ENCODE measurements around the gene TUBB4A.

Gene TUBB4A

GRCh38 chr19:6478815-6479214, 23.3 kb downstream of the TUBB4A start:
- H2AFZ ChIP-seq (ENCODE audit: low read length, unreplicated experiment): no peak overlapping the region
- H3K4me3 ChIP-seq (ENCODE audit: low read depth, low read length): no peak overlapping the region
- H3K79me2 ChIP-seq (ENCODE audit: control insufficient read depth, insufficient read depth, low read length, unreplicated experiment): no peaks in the 10 kb centered on the region
- no peaks in the 10 kb centered on the region for H3K4me1 ChIP-seq (ENCODE audit: control insufficient read depth, insufficient read depth, low read length, unreplicated experiment)
- peaks cover 19% of the 10 kb centered on the region; the same call in 1 of the 2 replicates for H3K27me3 ChIP-seq (ENCODE audit: insufficient read depth, low read length)
- H3K36me3 ChIP-seq (ENCODE audit: insufficient read depth, low read length): no peaks in the 10 kb centered on the region
- H3K27ac ChIP-seq (ENCODE audit: low read depth, low read length): no peak overlapping the region

- H3K4me1 ChIP-seq (ENCODE audit: control insufficient read depth, insufficient read depth, low read length, unreplicated experiment): no peaks in the 10 kb centered on the region
- H2AFZ ChIP-seq (ENCODE audit: low read length, unreplicated experiment): no peak overlapping the region
- no peaks in the 10 kb centered on the region for H3K79me2 ChIP-seq (ENCODE audit: control insufficient read depth, insufficient read depth, low read length, unreplicated experiment)
- H3K36me3 ChIP-seq (ENCODE audit: insufficient read depth, low read length): no peaks in the 10 kb centered on the region
- peaks cover 19% of the 10 kb centered on the region; the same call in 1 of the 2 replicates for H3K27me3 ChIP-seq (ENCODE audit: insufficient read depth, low read length)
- 0 out of 2 replicates have a peak overlapping the region, but pooled peaks have one; percentile 16 for H3K4me3 ChIP-seq (ENCODE audit: low read depth, low read length)
- no peak overlapping the region for H3K27ac ChIP-seq (ENCODE audit: low read depth, low read length)
These were observed 25.1 kb downstream of the TUBB4A start for GRCh38 chr19:6476896-6477431.

DNA sequence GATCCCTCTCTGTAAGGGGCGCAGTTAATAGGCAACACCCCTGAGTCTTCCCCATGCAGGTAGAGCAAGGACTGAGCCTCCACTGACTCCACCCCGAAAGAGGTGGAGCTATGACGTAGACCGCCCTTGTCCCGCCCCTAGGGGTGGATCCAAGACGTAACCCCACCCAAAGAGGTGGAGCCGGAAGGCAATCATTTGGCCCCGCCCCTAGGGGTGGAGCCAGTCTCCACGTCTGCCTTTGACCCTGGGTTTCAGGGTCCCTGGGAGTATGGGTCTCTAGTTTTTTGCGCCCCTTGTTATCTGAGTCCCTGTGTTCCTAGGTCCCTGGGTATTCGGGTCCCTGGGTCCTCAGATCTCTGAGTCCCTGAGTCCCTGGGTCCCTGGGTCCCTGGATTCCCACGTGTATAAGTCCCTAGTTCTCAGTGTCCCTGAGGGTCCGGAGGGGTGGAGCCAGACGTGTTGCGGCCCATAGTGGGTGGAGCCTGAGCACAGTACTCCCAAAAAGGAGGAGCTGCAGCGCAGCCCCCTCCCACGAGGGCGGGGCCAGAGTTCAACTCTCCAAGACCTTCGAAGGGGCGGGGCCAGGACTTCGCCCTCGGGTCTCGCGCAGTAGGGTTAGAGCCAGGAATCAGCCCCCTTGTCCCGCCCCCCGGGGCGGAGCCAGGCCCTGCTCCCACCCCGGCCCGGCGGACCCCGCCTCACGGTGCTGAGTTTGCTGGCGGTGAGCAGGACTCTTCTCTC, 25.8 kb downstream of the TUBB4A start:
- Histone ChIP-seq H3K27ac (ENCODE audit: low read depth, low read length) (no peak overlapping the region), H2AFZ (ENCODE audit: low read length, unreplicated experiment) (no peak overlapping the region), H3K4me3 (ENCODE audit: low read depth, low read length) (0 out of 2 replicates have a peak overlapping the region, but pooled peaks have one; percentile 16), H3K27me3 (ENCODE audit: insufficient read depth, low read length) (peaks cover 19% of the 10 kb centered on the region; the same call in 1 of the 2 replicates), H3K36me3 (ENCODE audit: insufficient read depth, low read length) (no peaks in the 10 kb centered on the region), H3K79me2 (ENCODE audit: control insufficient read depth, insufficient read depth, low read length, unreplicated experiment) (no peaks in the 10 kb centered on the region), H3K4me1 (ENCODE audit: control insufficient read depth, insufficient read depth, low read length, unreplicated experiment) (no peaks in the 10 kb centered on the region)

DNA sequence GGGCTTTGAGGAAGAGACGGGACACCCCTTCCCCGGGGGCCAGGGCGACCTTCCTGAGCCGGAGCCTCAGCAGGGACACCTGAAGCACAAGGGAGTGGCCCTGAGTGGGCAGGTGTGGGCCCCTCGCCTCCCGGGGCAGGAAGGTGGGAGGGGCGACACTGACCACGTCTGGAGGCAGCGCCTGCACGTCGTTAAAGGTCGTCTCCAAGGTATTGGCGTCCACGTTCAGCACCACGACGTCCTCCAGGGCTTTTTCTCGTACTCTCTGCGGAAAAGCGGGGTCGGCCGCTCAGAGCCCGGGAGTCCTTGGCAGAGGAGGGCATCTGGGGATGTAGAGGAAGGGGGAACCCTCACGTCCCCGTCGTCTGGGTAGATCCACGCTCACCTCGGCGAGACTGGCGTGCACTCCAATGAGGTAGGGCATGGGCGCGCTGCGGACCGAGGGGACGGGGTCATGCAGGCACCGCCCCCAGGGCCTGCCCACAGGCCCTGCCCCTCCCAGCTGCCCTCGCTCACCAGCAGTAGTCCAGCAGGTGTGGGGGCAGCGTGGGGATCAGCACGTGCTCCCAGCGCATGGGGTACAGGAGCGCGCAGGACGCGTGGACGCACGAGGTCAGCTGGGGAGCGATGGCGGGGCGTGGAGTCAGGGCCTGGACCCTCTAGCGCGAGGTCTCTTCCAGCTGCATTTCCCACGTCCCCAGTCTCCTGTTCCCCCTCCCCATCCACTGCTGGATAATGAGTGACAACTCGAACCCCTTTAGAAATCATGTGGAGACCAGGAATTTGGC, 26.6 kb downstream of the TUBB4A start:
- Histone ChIP-seq H3K4me1 (ENCODE audit: control insufficient read depth, insufficient read depth, low read length, unreplicated experiment) (no peaks in the 10 kb centered on the region), H3K4me3 (ENCODE audit: low read depth, low read length) (no peak overlapping the region), H3K27me3 (ENCODE audit: insufficient read depth, low read length) (peaks cover 19% of the 10 kb centered on the region; the same call in 1 of the 2 replicates), H3K36me3 (ENCODE audit: insufficient read depth, low read length) (no peaks in the 10 kb centered on the region), H3K27ac (ENCODE audit: low read depth, low read length) (no peak overlapping the region), H3K79me2 (ENCODE audit: control insufficient read depth, insufficient read depth, low read length, unreplicated experiment) (no peaks in the 10 kb centered on the region), H2AFZ (ENCODE audit: low read length, unreplicated experiment) (no peak overlapping the region)

GRCh38 chr19:6473647-6474046, 28.5 kb downstream of the TUBB4A start:
- no peaks in the 10 kb centered on the region for H3K36me3 ChIP-seq (ENCODE audit: insufficient read depth, low read length)

DNA sequence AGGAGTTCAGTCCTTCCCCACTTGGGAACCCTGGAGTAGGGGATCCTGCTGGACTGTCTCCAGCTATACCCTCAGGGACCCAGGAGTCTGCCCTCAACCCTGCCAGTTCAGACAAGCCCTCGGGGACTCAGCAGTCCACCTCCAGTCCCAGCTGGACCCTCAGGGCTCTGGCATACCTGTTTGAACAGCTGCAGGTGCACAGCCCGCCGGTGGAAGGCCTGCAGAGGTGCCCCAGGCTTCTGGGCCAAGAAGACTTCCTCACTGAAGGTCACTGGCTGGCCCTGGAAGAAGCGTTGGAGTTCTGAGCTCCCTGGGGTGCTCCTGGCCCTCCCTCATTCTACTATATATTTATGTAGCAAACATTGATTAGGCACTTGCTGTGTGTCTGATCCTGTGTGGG, 29.4 kb downstream of the TUBB4A start:
- Histone ChIP-seq H3K4me1 (ENCODE audit: control insufficient read depth, insufficient read depth, low read length, unreplicated experiment) (no peaks in the 10 kb centered on the region), H3K4me3 (ENCODE audit: low read depth, low read length) (no peak overlapping the region), H3K79me2 (ENCODE audit: control insufficient read depth, insufficient read depth, low read length, unreplicated experiment) (no peaks in the 10 kb centered on the region), H3K27ac (ENCODE audit: low read depth, low read length) (no peak overlapping the region), H3K27me3 (ENCODE audit: insufficient read depth, low read length) (peaks cover 19% of the 10 kb centered on the region; the same call in 1 of the 2 replicates), H3K36me3 (ENCODE audit: insufficient read depth, low read length) (no peaks in the 10 kb centered on the region), H2AFZ (ENCODE audit: low read length, unreplicated experiment) (no peak overlapping the region)

More at GRCh38 chr19:6473647-6474046, 28.5 kb downstream of the TUBB4A start:
- Histone ChIP-seq H3K4me3 (ENCODE audit: low read depth, low read length) (no peak overlapping the region), H3K27ac (ENCODE audit: low read depth, low read length) (no peak overlapping the region), H3K79me2 (ENCODE audit: control insufficient read depth, insufficient read depth, low read length, unreplicated experiment) (no peaks in the 10 kb centered on the region), H3K27me3 (ENCODE audit: insufficient read depth, low read length) (peaks cover 19% of the 10 kb centered on the region; the same call in 1 of the 2 replicates), H3K4me1 (ENCODE audit: control insufficient read depth, insufficient read depth, low read length, unreplicated experiment) (no peaks in the 10 kb centered on the region), H2AFZ (ENCODE audit: low read length, unreplicated experiment) (no peak overlapping the region)

- no peaks in the 10 kb centered on the region for H3K36me3 ChIP-seq (ENCODE audit: insufficient read depth, low read length)
- no peak overlapping the region for H3K4me3 ChIP-seq (ENCODE audit: low read depth, low read length)
- H3K27ac ChIP-seq (ENCODE audit: low read depth, low read length): no peak overlapping the region
- no peaks in the 10 kb centered on the region for H3K4me1 ChIP-seq (ENCODE audit: control insufficient read depth, insufficient read depth, low read length, unreplicated experiment)
- peaks cover 20% of the 10 kb centered on the region for H3K27me3 ChIP-seq (ENCODE audit: insufficient read depth, low read length)
- no peak overlapping the region for H2AFZ ChIP-seq (ENCODE audit: low read length, unreplicated experiment)
- no peaks in the 10 kb centered on the region for H3K79me2 ChIP-seq (ENCODE audit: control insufficient read depth, insufficient read depth, low read length, unreplicated experiment)
These were observed 31.0 kb downstream of the TUBB4A start for GRCh38 chr19:6471076-6471475.

DNA sequence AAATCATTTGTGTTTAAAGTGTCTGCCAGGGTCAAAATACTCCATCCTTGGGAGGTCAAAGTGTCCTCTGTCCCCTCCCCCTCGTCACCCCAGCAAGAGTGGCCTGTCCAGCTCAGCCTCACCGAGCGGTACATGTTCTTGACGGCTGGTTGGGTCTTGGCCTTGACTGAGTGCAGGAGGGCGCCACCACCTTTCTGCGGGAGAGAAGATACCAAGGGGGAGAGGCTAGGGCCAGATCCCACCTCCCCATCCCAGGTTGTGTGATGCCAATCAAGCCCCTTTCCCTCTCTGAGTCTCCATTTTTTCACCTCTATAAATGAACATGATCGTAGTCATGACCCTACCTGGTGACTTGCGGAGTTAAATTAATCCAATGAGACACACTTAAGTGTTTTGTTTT, 31.9 kb downstream of the TUBB4A start:
- Histone ChIP-seq H3K4me3 (ENCODE audit: low read depth, low read length) (no peak overlapping the region), H2AFZ (ENCODE audit: low read length, unreplicated experiment) (no peak overlapping the region), H3K4me1 (ENCODE audit: control insufficient read depth, insufficient read depth, low read length, unreplicated experiment) (no peaks in the 10 kb centered on the region), H3K27me3 (ENCODE audit: insufficient read depth, low read length) (peaks cover 15% of the 10 kb centered on the region), H3K27ac (ENCODE audit: low read depth, low read length) (no peak overlapping the region), H3K79me2 (ENCODE audit: control insufficient read depth, insufficient read depth, low read length, unreplicated experiment) (no peaks in the 10 kb centered on the region), H3K36me3 (ENCODE audit: insufficient read depth, low read length) (no peaks in the 10 kb centered on the region)

DNA sequence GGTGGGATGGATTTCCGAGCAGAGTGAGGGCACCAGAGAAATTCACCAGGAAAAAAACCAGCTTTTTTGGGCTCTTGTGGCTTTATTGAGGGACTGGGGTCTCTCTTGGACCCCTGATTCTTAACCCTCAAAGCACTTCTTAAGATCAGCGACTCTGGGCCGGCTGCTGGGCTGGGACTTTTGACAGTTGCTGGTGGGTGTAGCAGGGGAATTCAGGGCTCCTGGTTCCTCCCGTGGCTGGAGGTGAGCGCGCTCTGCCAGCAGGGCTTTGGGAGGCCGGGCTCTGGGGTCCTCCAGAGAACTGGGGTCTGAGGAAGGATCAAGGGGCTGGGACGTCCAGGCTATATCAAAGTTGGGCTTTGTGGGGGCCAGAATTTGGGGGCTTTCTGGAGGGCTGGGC, 34.7 kb downstream of the TUBB4A start:
- no peak overlapping the region for H2AFZ ChIP-seq (ENCODE audit: low read length, unreplicated experiment)
- H3K36me3 ChIP-seq (ENCODE audit: insufficient read depth, low read length): no peaks in the 10 kb centered on the region
- H3K4me3 ChIP-seq (ENCODE audit: low read depth, low read length): no peak overlapping the region
- peaks cover 23% of the 10 kb centered on the region for H3K27me3 ChIP-seq (ENCODE audit: insufficient read depth, low read length)
- no peaks in the 10 kb centered on the region for H3K79me2 ChIP-seq (ENCODE audit: control insufficient read depth, insufficient read depth, low read length, unreplicated experiment)
- H3K27ac ChIP-seq (ENCODE audit: low read depth, low read length): no peak overlapping the region
- H3K4me1 ChIP-seq (ENCODE audit: control insufficient read depth, insufficient read depth, low read length, unreplicated experiment): no peaks in the 10 kb centered on the region

- no peak overlapping the region for H3K4me3 ChIP-seq (ENCODE audit: low read depth, low read length)
- H3K79me2 ChIP-seq (ENCODE audit: control insufficient read depth, insufficient read depth, low read length, unreplicated experiment): no peaks in the 10 kb centered on the region
- no peak overlapping the region for H3K27ac ChIP-seq (ENCODE audit: low read depth, low read length)
- no peak overlapping the region for H2AFZ ChIP-seq (ENCODE audit: low read length, unreplicated experiment)
- H3K4me1 ChIP-seq (ENCODE audit: control insufficient read depth, insufficient read depth, low read length, unreplicated experiment): no peaks in the 10 kb centered on the region
- no peaks in the 10 kb centered on the region for H3K36me3 ChIP-seq (ENCODE audit: insufficient read depth, low read length)
- H3K27me3 ChIP-seq (ENCODE audit: insufficient read depth, low read length): peaks cover 23% of the 10 kb centered on the region
These were observed 35.4 kb downstream of the TUBB4A start for GRCh38 chr19:6466526-6467248.
